Activated CD8-positive, alpha-beta memory T cell treated with anti-CD3 and anti-CD28 coated beads for 1 hour (primary cell): ENCODE measurements around the gene GLP1R.
"Not testable (repeated sequence)": the region's sequence is repeated elsewhere in the genome, so short reads cannot be mapped to it uniquely, and the experiment has no call there.

Experiments used
- DNase-seq, 2 donors: peaks; one replicate each; pipeline ENCODE4 v3.0.0-alpha.2; 2020; ENCODE audit warnings: low read depth in 1 of 2; ENCODE audit errors: extremely low read depth in 1 of 2

The GLP1R gene

DNA sequence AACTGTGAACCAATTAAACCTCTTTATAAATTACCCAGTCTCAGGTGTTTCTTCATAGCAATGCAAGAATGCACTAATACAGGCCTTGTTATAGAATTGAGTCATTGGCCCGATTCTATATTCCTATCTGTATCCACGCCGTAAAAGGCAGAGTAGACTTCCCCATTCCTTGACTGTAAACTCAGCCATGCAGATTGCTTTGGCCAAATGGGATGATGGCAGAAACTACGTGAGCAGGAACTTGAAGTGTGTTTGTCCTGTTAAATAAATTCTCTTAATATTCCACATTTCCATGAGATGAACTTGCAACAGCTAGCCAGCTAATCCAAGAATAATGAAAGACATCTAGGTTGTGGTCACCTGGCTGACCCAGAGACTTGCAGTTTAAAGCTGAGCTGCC lies 70.3 kb downstream of the GLP1R start:
- DNase-seq, result no peak

GRCh38 chr6:39124114-39124513 lies 75.5 kb downstream of the GLP1R start:
- DNase-seq, result no peak

- DNase-seq, result no peak
Observed at GRCh38 chr6:39128106-39128505, 79.5 kb downstream of the GLP1R start.

- DNase-seq, result no peak
Observed at GRCh38 chr6:39128832-39129231, 80.3 kb downstream of the GLP1R start.

DNA sequence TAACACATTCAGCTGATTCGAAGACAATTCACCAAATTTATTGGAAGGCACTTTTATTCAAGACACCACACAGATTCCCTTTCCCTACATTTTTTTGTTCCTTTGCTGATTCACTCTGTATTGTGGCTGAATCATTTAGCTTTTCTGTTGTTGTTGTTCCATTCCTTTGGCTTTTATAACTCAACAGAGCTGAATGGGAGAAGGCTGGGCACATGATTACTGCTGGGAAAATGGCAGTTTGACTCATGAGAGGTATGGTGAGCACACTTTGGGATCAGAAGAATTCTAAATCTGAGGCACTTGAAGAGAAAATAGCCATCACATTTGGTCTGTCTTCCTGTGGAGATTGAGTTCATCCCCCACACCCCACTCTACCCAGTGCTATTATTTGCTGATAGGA lies 82.1 kb downstream of the GLP1R start:
- DNase-seq, result no peak

DNA sequence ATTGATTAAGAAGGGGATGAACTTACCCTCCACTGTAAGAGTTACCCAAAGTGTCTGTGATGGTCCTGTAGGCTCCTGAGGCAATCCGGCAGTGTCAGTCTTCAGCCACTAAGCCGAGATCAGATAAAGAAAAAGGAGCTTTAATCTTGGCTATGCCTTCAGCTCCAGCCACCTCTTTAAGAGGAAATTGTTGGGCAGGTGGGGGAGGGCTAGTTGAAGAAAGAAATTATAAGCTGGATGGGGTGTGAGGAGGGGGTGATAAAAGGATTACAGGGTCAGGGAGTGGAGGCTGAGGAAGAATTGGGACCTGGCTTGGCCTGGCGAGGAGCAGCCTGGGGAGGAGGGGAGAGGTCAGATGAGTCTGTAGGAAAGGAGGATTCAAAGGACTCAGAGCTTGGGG lies 86.2 kb downstream of the GLP1R start:
- not testable (repeated sequence) for DNase-seq

GRCh38 chr6:39136207-39136606 lies 87.6 kb downstream of the GLP1R start:
- not testable (repeated sequence) for DNase-seq

- no peak for DNase-seq
Observed at GRCh38 chr6:39137245-39137644, 88.7 kb downstream of the GLP1R start.
